Measurements from ENCODE around the gene EVC2. TPM values are rescaled to one million over a fixed set of nuclear protein-coding genes. Genes with fewer than 3 reads are reported as not detected.

Gene EVC2
- polyA plus RNA-seq, 6 donors from 2014 or later: 0.05 to 0.29 (median 0.13) TPM; not detected in 2

DNA sequence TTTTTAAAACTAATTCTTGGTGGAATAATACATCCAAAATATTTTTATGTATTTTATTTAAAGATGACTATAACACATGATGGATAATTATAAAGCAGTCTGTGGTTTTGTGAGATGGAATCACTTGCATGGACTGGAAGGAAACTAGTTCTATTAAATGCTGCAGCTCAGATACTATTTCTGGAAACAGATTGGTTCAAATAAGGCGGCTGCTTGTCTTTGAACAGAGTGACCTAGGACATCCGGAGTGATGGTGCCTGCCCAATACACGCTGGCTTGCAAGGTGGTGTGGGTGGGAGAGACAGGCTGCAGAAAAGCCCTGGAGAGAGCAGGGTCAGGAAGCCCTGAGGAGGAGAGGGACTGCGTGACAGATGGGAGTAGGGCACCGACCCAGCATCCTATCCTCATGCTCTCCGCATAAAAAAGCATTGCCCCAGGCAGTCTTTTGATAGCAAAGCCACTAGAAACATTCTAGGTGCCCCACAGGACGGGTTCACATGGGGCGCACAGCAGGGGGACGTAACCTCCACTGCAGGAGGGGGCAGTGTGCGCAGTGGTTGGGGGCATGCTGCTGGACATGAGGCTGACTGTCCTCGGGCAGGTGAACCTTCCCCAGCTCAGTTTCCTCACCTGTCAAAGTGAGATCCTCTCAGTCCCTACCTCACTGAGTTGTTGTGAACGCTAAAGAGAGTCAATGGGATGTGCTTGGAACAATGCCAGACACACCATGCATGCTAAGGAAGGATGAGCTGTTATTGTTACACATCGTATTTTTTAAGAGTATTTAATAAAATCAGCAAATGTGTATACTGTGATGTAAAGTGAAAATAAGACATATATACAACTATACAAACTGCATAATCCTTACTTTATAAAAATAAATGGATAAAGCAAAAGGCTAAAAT lies 71.3 kb downstream of the EVC2 start:
- no peaks in the 10 kb centered on the region for H3K4me1 Mint-ChIP-seq
- ATAC-seq (ENCODE audit: low read depth in 2 of 2): no peak
- no peak overlapping the region for H3K27ac Mint-ChIP-seq
- no peaks in the 10 kb centered on the region for H3K27me3 Mint-ChIP-seq
- H3K36me3 Mint-ChIP-seq: no peaks in the 10 kb centered on the region
- DNase-seq: no peak
- peaks cover 0 to 11% (median 4%) of the 10 kb centered on the region in 7 donors for H3K9me3 Mint-ChIP-seq
- H3K4me3 Mint-ChIP-seq: peak overlapping the region in 1 of 8 donors; percentile 47

DNA sequence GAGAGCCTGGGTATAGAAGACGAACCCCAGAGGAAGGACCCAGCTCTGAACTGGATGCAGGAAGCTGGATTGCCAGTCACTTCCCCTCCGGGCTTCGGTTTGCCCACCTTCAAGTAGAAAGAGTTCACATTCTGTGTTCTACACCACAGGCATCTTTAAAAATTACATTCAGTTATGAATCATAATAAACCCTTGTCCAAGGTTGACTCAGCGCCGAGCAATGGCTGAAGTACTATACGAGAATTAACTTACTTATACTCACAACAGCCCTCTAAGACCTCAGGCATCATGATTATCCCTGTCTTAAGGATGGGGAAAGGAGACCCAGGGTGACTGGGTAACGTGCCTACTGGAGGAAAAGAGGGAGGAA lies 72.5 kb downstream of the EVC2 start:
- no peak for ATAC-seq (ENCODE audit: low read depth in 2 of 2)
- H3K36me3 Mint-ChIP-seq: no peaks in the 10 kb centered on the region

DNA sequence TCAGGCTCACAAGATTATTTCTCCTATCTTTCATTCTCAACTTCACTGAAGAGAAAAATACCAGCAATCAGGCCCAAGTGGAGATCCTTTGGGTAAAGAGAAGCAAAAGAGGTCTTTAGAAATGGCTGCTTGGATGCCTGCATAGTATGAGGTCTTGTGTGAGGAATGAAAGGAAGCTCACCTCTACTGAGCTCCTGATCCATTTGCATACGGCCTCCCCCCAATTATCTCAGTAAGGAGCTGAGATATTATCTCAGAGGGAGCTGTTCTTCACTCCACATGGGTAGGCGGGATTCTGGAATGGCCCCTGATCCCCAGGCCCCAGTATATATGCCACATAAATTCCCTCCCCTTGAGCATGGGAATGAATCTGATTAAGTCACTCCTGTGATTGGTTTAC lies 75.8 kb downstream of the EVC2 start:
- H3K4me3 Mint-ChIP-seq: no peak overlapping the region
- no peak for DNase-seq
- no peaks in the 10 kb centered on the region for H3K36me3 Mint-ChIP-seq
- peaks cover 0 to 13% (median 2%) of the 10 kb centered on the region in 7 donors for H3K9me3 Mint-ChIP-seq
- no peak overlapping the region for H3K27ac Mint-ChIP-seq
- no peaks in the 10 kb centered on the region for H3K27me3 Mint-ChIP-seq
- H3K4me1 Mint-ChIP-seq: no peaks in the 10 kb centered on the region
- ATAC-seq (ENCODE audit: low read depth in 2 of 2): no peak

More for the DNA sequence above, 72.5 kb downstream of the EVC2 start:
- H3K27ac Mint-ChIP-seq: no peak overlapping the region
- no peak for DNase-seq
- H3K4me1 Mint-ChIP-seq: no peaks in the 10 kb centered on the region
- no peaks in the 10 kb centered on the region for H3K27me3 Mint-ChIP-seq
- no peak overlapping the region for H3K4me3 Mint-ChIP-seq
- peaks cover 0 to 13% (median 4%) of the 10 kb centered on the region in 7 donors for H3K9me3 Mint-ChIP-seq

DNA sequence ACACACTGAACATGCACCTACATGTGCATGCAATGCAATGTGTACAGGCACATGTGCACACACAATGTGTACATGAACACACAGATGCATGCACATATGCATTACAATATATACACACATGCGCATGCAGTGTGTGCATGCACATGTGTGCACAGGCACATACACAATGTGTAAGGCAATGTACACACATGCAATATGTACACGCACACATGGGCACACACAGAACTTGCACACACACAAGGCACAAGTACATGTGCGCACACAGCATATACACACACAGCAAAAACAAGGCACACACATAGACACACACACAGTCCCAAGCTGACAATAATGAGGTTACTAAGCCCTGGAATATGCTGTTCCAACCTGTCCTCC lies 76.3 kb downstream of the EVC2 start:
- no peak for DNase-seq
- H3K4me1 Mint-ChIP-seq: no peaks in the 10 kb centered on the region
- no peaks in the 10 kb centered on the region for H3K27me3 Mint-ChIP-seq
- no peak for ATAC-seq (ENCODE audit: low read depth in 2 of 2)
- H3K27ac Mint-ChIP-seq: no peak overlapping the region
- peaks cover 0 to 13% (median 2%) of the 10 kb centered on the region in 7 donors for H3K9me3 Mint-ChIP-seq
- H3K4me3 Mint-ChIP-seq: no peak overlapping the region
- H3K36me3 Mint-ChIP-seq: no peaks in the 10 kb centered on the region

DNA sequence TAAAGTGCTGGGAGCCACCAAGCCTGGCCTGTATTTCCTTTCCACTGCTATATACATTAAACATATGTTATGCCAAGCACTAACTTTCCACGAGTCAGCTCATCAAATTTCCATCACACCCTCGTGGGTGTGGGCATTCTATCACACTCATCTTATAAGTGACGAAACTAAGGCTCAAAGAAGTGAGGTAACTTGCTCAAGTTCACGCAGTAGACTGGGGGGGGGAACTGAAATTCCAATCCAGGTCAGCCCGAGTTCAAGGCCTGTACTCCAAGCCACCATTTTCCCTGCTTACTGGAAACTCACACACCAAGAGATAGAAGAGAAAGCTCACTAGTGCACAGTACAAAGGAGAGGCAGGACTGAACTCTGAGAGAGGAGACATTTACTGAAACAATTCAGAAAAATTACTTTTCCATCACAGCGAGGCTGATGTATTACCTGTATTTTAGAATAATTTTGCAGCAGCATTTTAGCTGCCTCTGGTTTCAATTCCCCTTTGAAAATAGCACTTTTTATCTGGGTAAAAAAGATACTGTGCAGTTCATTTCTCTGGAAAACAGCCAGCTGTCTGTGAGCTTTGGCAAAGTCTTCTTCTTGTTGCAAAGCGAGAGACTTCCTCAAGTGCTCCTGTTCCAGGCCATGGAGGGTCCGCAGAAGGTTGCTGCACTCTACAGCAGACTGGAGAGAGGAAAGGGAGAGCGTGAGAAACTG lies 76.8 kb downstream of the EVC2 start:
- DNase-seq: no peak
- Mint-ChIP-seq H3K9me3 (peaks cover 0 to 13% (median 2%) of the 10 kb centered on the region in 7 donors), H3K36me3 (no peaks in the 10 kb centered on the region), H3K27ac (peak overlapping the region in 1 of 6 donors; percentile 22), H3K27me3 (no peaks in the 10 kb centered on the region), H3K4me1 (no peaks in the 10 kb centered on the region), H3K4me3 (no peak overlapping the region)
- ATAC-seq (ENCODE audit: low read depth in 2 of 2): no peak

DNA sequence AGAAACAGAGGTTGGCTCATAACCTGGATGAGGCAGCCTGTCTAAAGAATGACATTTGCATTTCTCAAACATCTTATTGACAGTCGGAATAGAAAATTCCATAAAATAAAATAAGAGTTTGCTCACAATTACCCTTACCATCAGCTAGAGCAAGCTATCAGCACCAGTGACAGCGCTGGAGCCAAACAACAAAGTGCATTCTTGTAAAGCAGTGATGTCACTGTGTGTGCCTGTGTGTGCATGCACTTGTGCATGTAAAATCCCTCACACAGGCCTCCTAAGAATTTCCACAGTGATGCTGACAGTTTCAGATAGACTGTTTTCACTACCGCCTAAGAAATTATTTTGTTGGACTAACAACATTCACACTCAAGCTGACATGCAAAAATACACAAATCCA lies 77.6 kb downstream of the EVC2 start:
- Mint-ChIP-seq H3K27me3 (no peaks in the 10 kb centered on the region), H3K27ac (no peak overlapping the region), H3K4me3 (no peak overlapping the region), H3K9me3 (peaks cover 0 to 13% (median 2%) of the 10 kb centered on the region in 7 donors), H3K36me3 (no peaks in the 10 kb centered on the region), H3K4me1 (no peaks in the 10 kb centered on the region)
- ATAC-seq (ENCODE audit: low read depth in 2 of 2) (no peak), DNase-seq (no peak)

DNA sequence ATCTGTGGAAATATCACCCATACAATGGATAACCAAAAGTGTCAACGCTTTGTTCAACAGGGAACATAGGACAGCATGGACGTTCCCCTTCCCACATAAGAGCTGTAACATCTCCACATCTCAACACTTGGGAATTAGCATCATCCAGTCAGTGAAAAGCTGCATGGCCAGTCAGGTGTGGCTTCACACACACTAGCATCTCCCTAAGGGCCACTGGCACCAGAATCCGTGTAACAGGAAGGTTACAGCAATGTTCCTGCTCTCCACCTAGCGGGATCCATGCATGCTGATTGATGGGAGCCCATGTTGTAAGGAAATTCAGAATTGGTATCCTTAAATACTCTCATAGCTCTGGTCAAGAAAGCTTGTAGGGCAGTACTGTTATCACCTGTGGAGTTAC lies 78.8 kb downstream of the EVC2 start:
- H3K4me3 Mint-ChIP-seq: no peak overlapping the region
- no peaks in the 10 kb centered on the region for H3K36me3 Mint-ChIP-seq

DNA sequence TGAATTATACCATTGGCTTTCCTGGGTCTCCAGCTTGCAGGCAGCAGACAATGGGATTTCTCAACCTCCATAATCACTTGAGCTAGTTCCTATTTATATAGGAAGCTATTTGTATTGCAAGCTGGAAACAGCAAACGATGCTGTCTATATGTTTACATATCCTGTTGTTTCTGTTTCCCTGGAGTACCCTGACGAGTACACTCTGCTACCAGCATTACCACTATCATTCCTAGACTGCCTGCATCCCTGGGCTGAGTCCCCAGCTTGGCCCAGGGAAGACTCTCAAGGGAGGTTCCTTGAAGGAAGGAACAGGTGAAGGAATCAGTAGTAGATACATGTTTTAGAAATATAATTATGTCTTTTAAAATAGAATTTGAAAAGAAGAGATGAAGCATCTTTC lies 81.4 kb downstream of the EVC2 start:
- no peak for ATAC-seq (ENCODE audit: low read depth in 2 of 2)
- Mint-ChIP-seq H3K9me3 (peaks cover 0 to 8% (median 0%) of the 10 kb centered on the region in 7 donors), H3K4me3 (no peak overlapping the region), H3K27ac (no peak overlapping the region), H3K27me3 (no peaks in the 10 kb centered on the region), H3K36me3 (no peaks in the 10 kb centered on the region), H3K4me1 (no peaks in the 10 kb centered on the region)
- DNase-seq: no peak

More for the DNA sequence above, 78.8 kb downstream of the EVC2 start:
- Mint-ChIP-seq H3K27ac (no peak overlapping the region), H3K27me3 (no peaks in the 10 kb centered on the region), H3K4me1 (no peaks in the 10 kb centered on the region), H3K9me3 (peaks cover 0 to 13% (median 4%) of the 10 kb centered on the region in 7 donors)
- ATAC-seq (ENCODE audit: low read depth in 2 of 2): no peak
- no peak for DNase-seq

DNA sequence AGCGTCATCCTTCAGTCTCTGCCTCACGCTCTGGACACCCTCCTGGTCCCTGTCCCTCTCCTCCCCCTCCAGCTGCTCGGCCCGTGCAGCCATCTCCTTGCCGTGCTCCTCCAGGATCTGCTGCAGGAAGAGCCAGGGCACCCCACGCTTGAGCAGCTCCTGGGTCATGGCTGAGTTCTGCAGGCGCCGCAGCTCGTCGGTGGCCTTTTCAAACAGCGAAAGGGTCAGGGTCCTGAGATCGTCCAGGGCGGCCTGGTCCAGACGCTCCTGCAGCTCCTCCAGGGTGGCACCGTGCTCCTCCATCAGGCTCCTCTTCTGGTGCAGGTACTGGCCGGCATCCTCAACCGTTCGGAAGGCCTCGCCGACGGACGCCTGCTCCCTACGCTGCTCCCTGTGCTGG lies 85.8 kb downstream of the EVC2 start:
- no peaks in the 10 kb centered on the region for H3K36me3 Mint-ChIP-seq
- H3K27ac Mint-ChIP-seq: no peak overlapping the region
- no peaks in the 10 kb centered on the region for H3K27me3 Mint-ChIP-seq
- ATAC-seq (ENCODE audit: low read depth in 2 of 2): no peak
- no peaks in the 10 kb centered on the region for H3K4me1 Mint-ChIP-seq
- DNase-seq: no peak
- peaks cover 0 to 8% (median 0%) of the 10 kb centered on the region in 7 donors for H3K9me3 Mint-ChIP-seq
- no peak overlapping the region for H3K4me3 Mint-ChIP-seq

DNA sequence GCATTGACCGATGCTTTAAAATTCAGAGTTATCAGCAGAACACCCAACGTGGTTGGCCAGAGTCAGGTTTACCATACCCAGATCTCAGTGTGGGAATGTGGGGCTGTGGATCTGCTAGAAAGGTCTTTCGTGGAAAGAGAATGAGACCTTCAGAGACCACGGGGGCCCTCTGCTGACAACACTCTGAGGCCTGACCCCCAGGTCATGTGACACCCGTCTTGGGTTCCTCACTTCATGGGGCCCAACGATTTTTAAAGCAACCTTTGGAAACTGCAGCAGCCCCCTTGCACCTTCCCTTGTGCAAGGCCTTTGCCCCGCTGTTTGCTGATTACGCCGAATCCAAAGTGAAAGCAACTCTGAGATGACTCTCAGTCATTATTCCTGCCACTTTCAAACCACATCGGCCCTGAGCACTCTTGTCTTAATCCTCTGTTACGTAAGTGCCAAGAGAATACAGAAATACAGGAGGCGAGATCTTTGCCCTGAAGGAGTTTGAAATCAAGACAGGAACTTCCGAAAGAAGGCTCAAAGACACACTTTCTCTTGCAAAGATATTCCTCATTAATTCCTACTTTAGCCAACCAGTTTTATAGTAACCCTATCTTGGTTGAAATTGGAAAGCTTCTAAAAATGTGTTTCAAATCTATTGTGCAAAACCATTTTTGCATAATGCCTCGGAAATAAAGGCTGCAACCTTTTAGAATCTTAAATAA lies 88.3 kb downstream of the EVC2 start:
- no peaks in the 10 kb centered on the region for H3K4me1 Mint-ChIP-seq
- H3K36me3 Mint-ChIP-seq: no peaks in the 10 kb centered on the region
- H3K4me3 Mint-ChIP-seq: no peak overlapping the region
- H3K27ac Mint-ChIP-seq: no peak overlapping the region
- no peaks in the 10 kb centered on the region for H3K27me3 Mint-ChIP-seq
- no peak for ATAC-seq (ENCODE audit: low read depth in 2 of 2)
- peaks cover 0 to 11% (median 0%) of the 10 kb centered on the region in 7 donors for H3K9me3 Mint-ChIP-seq
- DNase-seq: no peak

DNA sequence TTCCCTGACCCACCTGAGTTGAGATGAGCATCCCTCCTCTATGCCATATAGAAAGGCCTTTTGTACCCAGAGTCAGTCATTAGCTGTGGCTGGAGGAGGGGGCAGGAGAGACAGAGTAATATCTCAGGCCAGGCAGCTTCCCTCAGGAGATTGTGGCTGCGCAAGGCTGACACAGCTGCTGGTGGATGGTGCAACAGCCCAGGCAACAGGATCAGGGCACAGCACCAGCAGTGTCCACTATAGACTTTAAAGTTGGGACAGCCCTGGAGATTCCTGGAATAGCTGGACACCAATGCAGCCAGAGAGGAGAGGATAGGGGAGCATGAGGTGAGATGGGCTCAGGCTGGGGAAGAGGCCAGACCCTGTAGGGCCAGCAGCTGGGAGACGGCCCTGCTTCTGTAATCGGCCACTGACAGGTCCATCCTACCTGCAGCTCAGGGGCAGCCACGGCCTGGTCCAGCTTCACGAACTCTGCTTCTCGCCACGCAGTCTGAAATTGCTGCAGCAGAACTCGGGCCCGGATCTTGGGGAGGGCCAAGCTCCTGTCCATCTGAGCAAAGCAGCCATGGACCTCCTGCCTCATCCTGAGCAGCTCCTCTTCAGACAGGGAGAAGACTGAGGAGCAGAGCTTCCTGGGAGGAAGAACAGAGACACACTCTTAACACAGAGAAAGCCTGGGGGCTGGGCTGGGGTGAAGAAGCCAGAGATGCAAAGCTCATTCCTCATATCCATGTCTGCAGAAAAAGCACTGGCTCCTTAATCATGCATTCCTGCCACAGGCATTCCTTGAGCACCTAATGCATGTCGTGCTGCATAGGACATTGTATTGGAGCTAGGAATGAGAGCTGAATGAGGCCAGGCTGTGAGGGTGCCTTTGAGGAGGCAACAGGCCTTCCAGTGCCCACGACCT lies 90.1 kb downstream of the EVC2 start:
- H3K36me3 Mint-ChIP-seq: no peaks in the 10 kb centered on the region
- H3K27ac Mint-ChIP-seq: no peak overlapping the region
- no peak for DNase-seq
- H3K4me1 Mint-ChIP-seq: no peaks in the 10 kb centered on the region
- H3K27me3 Mint-ChIP-seq: no peaks in the 10 kb centered on the region
- H3K4me3 Mint-ChIP-seq: no peak overlapping the region
- peaks cover 0 to 8% (median 0%) of the 10 kb centered on the region in 7 donors for H3K9me3 Mint-ChIP-seq
- no peak for ATAC-seq (ENCODE audit: low read depth in 2 of 2)

DNA sequence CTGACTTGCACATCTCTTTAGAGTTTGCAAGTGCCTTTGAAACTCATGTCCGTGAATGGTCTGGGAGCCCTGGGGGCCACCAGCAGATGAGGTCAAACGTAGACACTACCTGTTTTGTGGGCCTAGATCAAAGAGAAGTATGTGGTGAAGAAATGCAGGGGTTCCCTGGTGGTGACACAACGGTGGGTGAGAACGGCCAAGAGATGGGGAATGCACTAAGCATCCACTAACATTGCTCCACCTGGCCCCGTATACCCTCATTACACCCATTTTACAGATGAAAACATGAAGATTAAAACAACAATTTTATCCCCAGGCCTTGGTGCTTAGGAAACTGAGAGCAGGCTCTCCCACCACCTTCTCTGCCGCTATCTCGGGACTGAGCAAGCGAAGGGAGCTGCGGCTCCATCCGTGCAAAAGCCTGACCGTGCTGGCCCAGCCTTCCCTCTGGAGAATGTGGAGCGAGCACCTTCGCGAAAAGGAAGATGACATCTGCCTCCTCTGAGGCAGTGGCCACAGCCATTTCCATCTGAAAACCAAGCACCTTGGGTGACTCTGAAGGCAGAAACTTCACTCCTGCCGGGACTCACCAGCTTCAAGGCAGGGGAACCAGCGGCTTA lies 91.9 kb downstream of the EVC2 start:
- Mint-ChIP-seq H3K27ac (no peak overlapping the region), H3K36me3 (no peaks in the 10 kb centered on the region), H3K9me3 (peaks cover 0 to 8% (median 0%) of the 10 kb centered on the region in 7 donors), H3K4me3 (no peak overlapping the region), H3K4me1 (no peaks in the 10 kb centered on the region), H3K27me3 (no peaks in the 10 kb centered on the region)
- DNase-seq (no peak), ATAC-seq (ENCODE audit: low read depth in 2 of 2) (no peak)
